HG03097 (cell line): ENCODE data around the gene SYT14.
"Not testable (repeated sequence)": the region's sequence is repeated elsewhere in the genome, so short reads cannot be mapped to it uniquely, and the experiment has no call there.

ENCODE experiments used
- ATAC-seq: cut with Tn5 transposase; IDR thresholded peaks from one replicate; pipeline ENCODE4 v1.9.1; 2021; ENCODE audit not compliant: unreplicated experiment, low FRiP score

The SYT14 gene

GRCh38 chr1:210098356-210098755, 160.3 kb downstream of the SYT14 start:
- no peak for ATAC-seq

GRCh38 chr1:210099921-210100320, 161.9 kb downstream of the SYT14 start:
- ATAC-seq = no peak

GRCh38 chr1:210104103-210104502, 166.1 kb downstream of the SYT14 start:
- ATAC-seq = no peak

- not testable (repeated sequence) for ATAC-seq
Observed at GRCh38 chr1:210112906-210113305, 174.9 kb downstream of the SYT14 start.

GRCh38 chr1:210117198-210117597, 179.2 kb downstream of the SYT14 start:
- ATAC-seq = no peak

GRCh38 chr1:210117681-210118170, 179.7 kb downstream of the SYT14 start:
- ATAC-seq = no peak

GRCh38 chr1:210123383-210123782, 185.4 kb downstream of the SYT14 start:
- no peak for ATAC-seq

- ATAC-seq = no peak
Observed at GRCh38 chr1:210123924-210124589, 186.0 kb downstream of the SYT14 start.

GRCh38 chr1:210124736-210125135, 186.7 kb downstream of the SYT14 start:
- no peak for ATAC-seq

GRCh38 chr1:210125143-210125542, 187.1 kb downstream of the SYT14 start:
- no peak for ATAC-seq

- no peak for ATAC-seq
Observed at GRCh38 chr1:210129092-210129491, 191.1 kb downstream of the SYT14 start.

- ATAC-seq = peak; percentile 58
Observed at GRCh38 chr1:210129759-210130158, 191.7 kb downstream of the SYT14 start.

GRCh38 chr1:210132582-210132981, 194.6 kb downstream of the SYT14 start:
- no peak for ATAC-seq

- ATAC-seq = no peak
Observed at GRCh38 chr1:210143465-210144062, 205.5 kb downstream of the SYT14 start.

GRCh38 chr1:210144736-210145135, 206.7 kb downstream of the SYT14 start:
- ATAC-seq = no peak

- ATAC-seq = no peak
Observed at GRCh38 chr1:210151052-210151672, 213.1 kb downstream of the SYT14 start.

GRCh38 chr1:210159211-210159610, 221.2 kb downstream of the SYT14 start:
- ATAC-seq = no peak

- ATAC-seq = no peak
Observed at GRCh38 chr1:210170220-210170619, 232.2 kb downstream of the SYT14 start.

GRCh38 chr1:210174133-210174532, 236.1 kb downstream of the SYT14 start:
- ATAC-seq = no peak

- ATAC-seq = no peak
Observed at GRCh38 chr1:210185063-210185462, 247.0 kb downstream of the SYT14 start.

GRCh38 chr1:210187849-210188606, 250.0 kb downstream of the SYT14 start:
- not testable (repeated sequence) for ATAC-seq
